CD14-positive monocyte (primary cell): ENCODE results near the gene TRPC4AP. TPM values are rescaled to one million over a fixed set of nuclear protein-coding genes. Genes with fewer than 3 reads are reported as not detected.

ENCODE experiments used
- DNase-seq, 3 donors: peaks; one replicate each; pipeline ENCODE4 v3.0.0-alpha.2; 2011 to 2022
- H2AFZ ChIP-seq: 2 replicates; pipeline ENCODE4 v1.6.0; 2012; ENCODE audit warnings: mild to moderate bottlenecking, low read depth, low read length, inconsistent platforms; ENCODE audit not compliant: insufficient read depth, poor library complexity, severe bottlenecking
- H3K27ac ChIP-seq, 2 donors: 1 replicate in 1 of 2; 2 replicates in 1 of 2; pipeline ENCODE4 v1.5.1; 2012 to 2013; ENCODE audit warnings: low read length in 2 of 2, control low read depth in 1 of 2, inconsistent platforms in 1 of 2, low read depth in 1 of 2, mild to moderate bottlenecking in 1 of 2
- H3K27me3 ChIP-seq, 2 donors: one replicate each; pipeline versions ENCODE4 v1.6.0 to v1.6.1; 2011 to 2013; ENCODE audit warnings: low read length in 2 of 2; ENCODE audit not compliant: control insufficient read depth in 2 of 2, insufficient read depth in 2 of 2
- H3K36me3 ChIP-seq, 2 donors: replicated peaks in 1 of 2; 1 replicate in 1 of 2; 2 replicates in 1 of 2; pipeline versions ENCODE4 v1.5.1 to v1.6.1; 2012 to 2013; ENCODE audit warnings: low read length in 2 of 2, control low read depth in 1 of 2, inconsistent platforms in 1 of 2, mild to moderate bottlenecking in 1 of 2; ENCODE audit not compliant: insufficient read depth in 2 of 2, control insufficient read depth in 1 of 2
- H3K4me1 ChIP-seq, 2 donors: 1 replicate in 1 of 2; 2 replicates in 1 of 2; pipeline versions ENCODE4 v1.5.1 to v1.6.1; 2012 to 2013; ENCODE audit warnings: low read length in 2 of 2, control low read depth in 1 of 2, inconsistent platforms in 1 of 2, mild to moderate bottlenecking in 1 of 2, moderate library complexity in 1 of 2; ENCODE audit not compliant: insufficient read depth in 2 of 2, control insufficient read depth in 1 of 2
- H3K4me2 ChIP-seq: replicated peaks from 2 replicates; pipeline ENCODE3; 2012; ENCODE audit warnings: low read length, moderate library complexity, mild to moderate bottlenecking; ENCODE audit not compliant: poor library complexity, severe bottlenecking; ENCODE audit errors: extremely low read depth
- H3K4me3 ChIP-seq, 3 experiments: fragments of 200-600 bp in 1 of 3; sonication (generic) in 1 of 3; replicated peaks in 1 of 3; 1 replicate in 2 of 3; 2 replicates in 1 of 3; pipeline ENCODE4 v1.5.1; 2011 to 2013; ENCODE audit warnings: low read length in 3 of 3, mild to moderate bottlenecking in 3 of 3, control low read depth in 2 of 3, low read depth in 2 of 3, inconsistent platforms in 1 of 3, moderate library complexity in 1 of 3
- H3K79me2 ChIP-seq: 2 replicates; pipeline ENCODE4 v1.6.0; 2012; ENCODE audit warnings: mild to moderate bottlenecking, control low read depth, inconsistent platforms, low read length, moderate library complexity; ENCODE audit not compliant: insufficient read depth
- H3K9ac ChIP-seq: 2 replicates; pipeline ENCODE4 v1.6.0; 2017; ENCODE audit warnings: low read length, mild to moderate bottlenecking; ENCODE audit not compliant: insufficient read depth, poor library complexity, severe bottlenecking
- H3K9me3 ChIP-seq, 2 donors: replicated peaks in 1 of 2; 1 replicate in 1 of 2; 2 replicates in 1 of 2; pipeline versions ENCODE4 v1.5.1 to v1.6.1; 2012 to 2013; ENCODE audit warnings: low read length in 2 of 2, control low read depth in 1 of 2; ENCODE audit not compliant: control insufficient read depth in 1 of 2, insufficient read depth in 1 of 2
- H4K20me1 ChIP-seq: 2 replicates; pipeline ENCODE4 v1.6.0; 2012; ENCODE audit warnings: mild to moderate bottlenecking, low read length, control low read depth, moderate library complexity; ENCODE audit not compliant: insufficient read depth
- H3K27ac Mint-ChIP-seq, 7 donors: one replicate each; pipeline ENCODE4 v1.8.0; 2020; ENCODE audit warnings: mild to moderate bottlenecking in 7 of 7, mixed read lengths in 7 of 7, moderate library complexity in 6 of 7, inconsistent platforms in 2 of 7
- H3K27me3 Mint-ChIP-seq, 3 donors: one replicate each; pipeline ENCODE4 v1.8.0; 2021 to 2022; ENCODE audit warnings: low read depth in 3 of 3, mild to moderate bottlenecking in 3 of 3, mixed read lengths in 3 of 3, moderate library complexity in 3 of 3, inconsistent platforms in 1 of 3
- H3K36me3 Mint-ChIP-seq, 2 donors: one replicate each; pipeline ENCODE4 v1.8.0; 2020; ENCODE audit warnings: mixed read lengths in 2 of 2, inconsistent platforms in 1 of 2, mild to moderate bottlenecking in 1 of 2
- H3K4me1 Mint-ChIP-seq: one replicate; pipeline ENCODE4 v1.8.0; 2020; ENCODE audit warnings: mild to moderate bottlenecking, mixed read lengths
- H3K4me3 Mint-ChIP-seq, 2 donors: one replicate each; pipeline ENCODE4 v1.8.0; 2020; ENCODE audit warnings: mild to moderate bottlenecking in 2 of 2, mixed read lengths in 2 of 2, moderate library complexity in 1 of 2
- H3K9me3 Mint-ChIP-seq, 7 donors: one replicate each; pipeline ENCODE4 v1.8.0; 2020 to 2022; ENCODE audit warnings: mixed read lengths in 7 of 7, mild to moderate bottlenecking in 6 of 7, moderate library complexity in 6 of 7, inconsistent platforms in 2 of 7
- CTCF ChIP-seq: fragments of 200-600 bp; IDR thresholded peaks from one replicate; pipeline ENCODE4 v1.8.0; 2022; ENCODE audit warnings: antibody characterized with exemption, mild to moderate bottlenecking
- WGBS: methylation state at CpG from one replicate; pipeline ENCODE4 v1.1.5; 2013; ENCODE audit warnings: missing lambda C conversion rate; ENCODE audit not compliant: insufficient coverage; 5-methylcytosine and 5-hydroxymethylcytosine counted together
- intact Hi-C, 2 donors: fragments of 100-400 bp; cut with micrococcal nuclease; formaldehyde crosslinking; loops; one replicate each; pipeline versions ENCODE4 v1.15.0 to v1.15.1; 2023
- polyA plus RNA-seq, 3 donors: library from polyadenylated mRNA; depleted of rRNA in 1 of 3; unstranded in 2 of 3; stranded (reverse) in 1 of 3; fragments of 300-500 nt in 2 of 3; fragments of >200 nt in 1 of 3; fragmentation: Illumina TruSeq in 2 of 3; gene quantifications; 1 replicate in 2 of 3; 2 replicates in 1 of 3; pipeline ENCODE4 v1.2.3, GENCODE V29; 2012 to 2021

Gene TRPC4AP
- polyA plus RNA-seq, 3 donors: 80.8 to 98.4 (median 88.6) TPM

GRCh38 chr20:35091816-35092523, 637 bp downstream of the TRPC4AP start:
- intact Hi-C loops: loop anchor here (2.0 to 10.0 kb wide), 5 partner anchors 55 to 260 kb away; partner anchors contain the start of genes EDEM2 (in 2 of the 2), GGT7 (in 1 of the 2), GSS (in 1 of the 2) and MYH7B (in 1 of the 2)
- 0% methylated on average over 17 of the region's 28 CpGs for WGBS
- no peak for TF ChIP-seq CTCF

GRCh38 chr20:35088231-35089145, 4.1 kb downstream of the TRPC4AP start:
- Mint-ChIP-seq H3K27ac (peak overlapping the region; percentile 1 to 83 (median 44)), H3K9me3 (no peaks in the 10 kb centered on the region), H3K36me3 (peaks cover 0 to 21% of the 10 kb centered on the region in 2 donors), H3K27me3 (peaks cover 0 to 3% (median 1%) of the 10 kb centered on the region in 3 donors), H3K4me3 (no peak overlapping the region), H3K4me1 (peaks cover 55% of the 10 kb centered on the region)
- no peak overlapping the region for H3K9ac ChIP-seq
- peak overlapping the region in 1 of 2 donors; percentile 70 for H3K27ac ChIP-seq
- H4K20me1 ChIP-seq: peaks cover 80% of the 10 kb centered on the region
- peak overlapping the region in 1 of 3 experiments; percentile 5 for H3K4me3 ChIP-seq
- peaks cover 0 to 7% of the 10 kb centered on the region in 2 donors for H3K36me3 ChIP-seq
- no peaks in the 10 kb centered on the region for H3K9me3 ChIP-seq
- intact Hi-C loops: no loop called here
- no CpG with 5 or more reads among the region's 2 CpGs for WGBS
- H3K27me3 ChIP-seq: no peaks in the 10 kb centered on the region
- no peak for TF ChIP-seq CTCF
- DNase-seq: peak in 2 of 3 donors; percentile 37 to 43
- H2AFZ ChIP-seq: no peak overlapping the region
- H3K4me2 ChIP-seq: peak overlapping the region; percentile 38
- H3K79me2 ChIP-seq: peaks cover 89% of the 10 kb centered on the region
- peaks cover 39 to 56% of the 10 kb centered on the region in 2 donors for H3K4me1 ChIP-seq

More at GRCh38 chr20:35091816-35092523, 637 bp downstream of the TRPC4AP start:
- peak; percentile 4 to 21 (median 7) for DNase-seq
- no peaks in the 10 kb centered on the region for H3K27me3 ChIP-seq
- Mint-ChIP-seq H3K9me3 (no peaks in the 10 kb centered on the region), H3K27me3 (peaks cover 0 to 10% (median 1%) of the 10 kb centered on the region in 3 donors), H3K27ac (peak overlapping the region; percentile 83 to 99 (median 96)), H3K4me1 (peaks cover 57% of the 10 kb centered on the region), H3K4me3 (peak overlapping the region; percentile 91 to 94), H3K36me3 (peaks cover 0 to 12% of the 10 kb centered on the region in 2 donors)
- peak overlapping the region; percentile 84 to 90 for H3K27ac ChIP-seq
- H3K9ac ChIP-seq: peak overlapping the region; percentile 97
- peak overlapping the region; percentile 90 to 95 (median 92) for H3K4me3 ChIP-seq
- peaks cover 48% of the 10 kb centered on the region for H4K20me1 ChIP-seq
- H3K4me2 ChIP-seq: peak overlapping the region; percentile 83
- H3K36me3 ChIP-seq: no peaks in the 10 kb centered on the region
- H3K9me3 ChIP-seq: no peaks in the 10 kb centered on the region
- peak overlapping the region; percentile 90 for H2AFZ ChIP-seq
- H3K4me1 ChIP-seq: peaks cover 43 to 61% of the 10 kb centered on the region in 2 donors
- H3K79me2 ChIP-seq: peaks cover 57% of the 10 kb centered on the region
